Measurements from ENCODE around the gene GALNT2. TPM values are rescaled to one million over a fixed set of nuclear protein-coding genes. Genes with fewer than 3 reads are reported as not detected.
A peak's percentile ranks its signal among the peaks of the same experiment; 100 is the strongest.

The GALNT2 gene
- total and polyA plus RNA-seq, 9 of the 15 experiments (the other 6 are each of a cell fraction or from before 2014, with no cell fraction given): 1.6 to 106 (median 51.9) TPM

DNA sequence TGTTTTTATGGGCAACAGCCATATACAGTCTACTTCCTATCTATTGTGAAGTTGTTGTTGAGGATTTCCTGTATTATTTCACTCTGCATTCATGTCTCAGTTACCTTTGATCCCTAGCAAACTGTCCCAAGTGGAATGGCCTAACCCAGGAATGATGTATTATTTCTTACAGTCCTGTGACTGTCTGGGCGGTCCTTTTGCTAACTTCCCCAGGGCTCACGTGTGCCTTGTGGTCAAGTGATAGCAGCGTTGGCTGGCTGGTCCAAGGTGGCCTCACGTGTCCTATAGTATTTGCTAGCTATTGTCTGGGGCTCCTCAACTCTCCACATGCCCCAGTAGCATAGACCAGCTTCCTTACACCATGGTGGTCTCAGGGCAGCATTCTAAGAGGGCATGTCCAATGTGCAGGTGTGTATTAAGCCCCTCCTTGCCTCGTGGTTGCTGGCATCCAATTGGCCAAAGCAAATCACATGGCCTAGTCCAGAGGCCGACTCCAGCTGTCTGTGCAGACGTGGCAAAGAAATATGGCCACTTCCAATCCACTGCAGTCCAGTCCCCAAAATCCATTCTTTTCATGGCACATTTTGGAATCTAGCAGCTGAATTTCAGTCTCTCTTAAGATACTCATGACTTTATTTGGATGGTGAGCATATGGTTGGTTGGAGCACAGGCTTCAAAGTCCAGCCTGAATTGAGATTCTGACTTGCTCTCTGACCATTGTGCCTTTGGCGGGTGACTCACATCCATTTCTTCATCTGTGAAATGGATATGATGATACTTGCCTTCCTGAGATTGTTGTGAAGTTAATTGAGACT lies 94.1 kb downstream of the GALNT2 start (continued):
- TF ChIP-seq MEIS2 (IDR thresholded peaks at IDR 0.05; ENCODE audit: partially characterized antibody): peak; percentile 76
- TF ChIP-seq, protein P1, sequence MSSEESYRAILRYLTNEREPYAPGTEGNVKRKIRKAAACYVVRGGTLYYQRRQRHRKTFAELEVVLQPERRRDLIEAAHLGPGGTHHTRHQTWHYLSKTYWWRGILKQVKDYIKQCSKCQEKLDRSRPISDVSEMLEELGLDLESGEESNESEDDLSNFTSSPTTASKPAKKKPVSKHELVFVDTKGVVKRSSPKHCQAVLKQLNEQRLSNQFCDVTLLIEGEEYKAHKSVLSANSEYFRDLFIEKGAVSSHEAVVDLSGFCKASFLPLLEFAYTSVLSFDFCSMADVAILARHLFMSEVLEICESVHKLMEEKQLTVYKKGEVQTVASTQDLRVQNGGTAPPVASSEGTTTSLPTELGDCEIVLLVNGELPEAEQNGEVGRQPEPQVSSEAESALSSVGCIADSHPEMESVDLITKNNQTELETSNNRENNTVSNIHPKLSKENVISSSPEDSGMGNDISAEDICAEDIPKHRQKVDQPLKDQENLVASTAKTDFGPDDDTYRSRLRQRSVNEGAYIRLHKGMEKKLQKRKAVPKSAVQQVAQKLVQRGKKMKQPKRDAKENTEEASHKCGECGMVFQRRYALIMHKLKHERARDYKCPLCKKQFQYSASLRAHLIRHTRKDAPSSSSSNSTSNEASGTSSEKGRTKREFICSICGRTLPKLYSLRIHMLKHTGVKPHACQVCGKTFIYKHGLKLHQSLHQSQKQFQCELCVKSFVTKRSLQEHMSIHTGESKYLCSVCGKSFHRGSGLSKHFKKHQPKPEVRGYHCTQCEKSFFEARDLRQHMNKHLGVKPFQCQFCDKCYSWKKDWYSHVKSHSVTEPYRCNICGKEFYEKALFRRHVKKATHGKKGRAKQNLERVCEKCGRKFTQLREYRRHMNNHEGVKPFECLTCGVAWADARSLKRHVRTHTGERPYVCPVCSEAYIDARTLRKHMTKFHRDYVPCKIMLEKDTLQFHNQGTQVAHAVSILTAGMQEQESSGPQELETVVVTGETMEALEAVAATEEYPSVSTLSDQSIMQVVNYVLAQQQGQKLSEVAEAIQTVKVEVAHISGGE (CRISPR knock-in tag; IDR thresholded peaks at IDR 0.05): no peak
- TF ChIP-seq, protein P2, sequence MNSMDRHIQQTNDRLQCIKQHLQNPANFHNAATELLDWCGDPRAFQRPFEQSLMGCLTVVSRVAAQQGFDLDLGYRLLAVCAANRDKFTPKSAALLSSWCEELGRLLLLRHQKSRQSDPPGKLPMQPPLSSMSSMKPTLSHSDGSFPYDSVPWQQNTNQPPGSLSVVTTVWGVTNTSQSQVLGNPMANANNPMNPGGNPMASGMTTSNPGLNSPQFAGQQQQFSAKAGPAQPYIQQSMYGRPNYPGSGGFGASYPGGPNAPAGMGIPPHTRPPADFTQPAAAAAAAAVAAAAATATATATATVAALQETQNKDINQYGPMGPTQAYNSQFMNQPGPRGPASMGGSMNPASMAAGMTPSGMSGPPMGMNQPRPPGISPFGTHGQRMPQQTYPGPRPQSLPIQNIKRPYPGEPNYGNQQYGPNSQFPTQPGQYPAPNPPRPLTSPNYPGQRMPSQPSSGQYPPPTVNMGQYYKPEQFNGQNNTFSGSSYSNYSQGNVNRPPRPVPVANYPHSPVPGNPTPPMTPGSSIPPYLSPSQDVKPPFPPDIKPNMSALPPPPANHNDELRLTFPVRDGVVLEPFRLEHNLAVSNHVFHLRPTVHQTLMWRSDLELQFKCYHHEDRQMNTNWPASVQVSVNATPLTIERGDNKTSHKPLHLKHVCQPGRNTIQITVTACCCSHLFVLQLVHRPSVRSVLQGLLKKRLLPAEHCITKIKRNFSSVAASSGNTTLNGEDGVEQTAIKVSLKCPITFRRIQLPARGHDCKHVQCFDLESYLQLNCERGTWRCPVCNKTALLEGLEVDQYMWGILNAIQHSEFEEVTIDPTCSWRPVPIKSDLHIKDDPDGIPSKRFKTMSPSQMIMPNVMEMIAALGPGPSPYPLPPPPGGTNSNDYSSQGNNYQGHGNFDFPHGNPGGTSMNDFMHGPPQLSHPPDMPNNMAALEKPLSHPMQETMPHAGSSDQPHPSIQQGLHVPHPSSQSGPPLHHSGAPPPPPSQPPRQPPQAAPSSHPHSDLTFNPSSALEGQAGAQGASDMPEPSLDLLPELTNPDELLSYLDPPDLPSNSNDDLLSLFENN (IDR thresholded peaks at IDR 0.05; ENCODE audit: low read depth in 2 of 2, low read length in 2 of 2): no peak
- no peak for TF ChIP-seq PTBP1 (IDR thresholded peaks at IDR 0.05; ENCODE audit: low read depth, low read length)
- TF ChIP-seq, protein P3, sequence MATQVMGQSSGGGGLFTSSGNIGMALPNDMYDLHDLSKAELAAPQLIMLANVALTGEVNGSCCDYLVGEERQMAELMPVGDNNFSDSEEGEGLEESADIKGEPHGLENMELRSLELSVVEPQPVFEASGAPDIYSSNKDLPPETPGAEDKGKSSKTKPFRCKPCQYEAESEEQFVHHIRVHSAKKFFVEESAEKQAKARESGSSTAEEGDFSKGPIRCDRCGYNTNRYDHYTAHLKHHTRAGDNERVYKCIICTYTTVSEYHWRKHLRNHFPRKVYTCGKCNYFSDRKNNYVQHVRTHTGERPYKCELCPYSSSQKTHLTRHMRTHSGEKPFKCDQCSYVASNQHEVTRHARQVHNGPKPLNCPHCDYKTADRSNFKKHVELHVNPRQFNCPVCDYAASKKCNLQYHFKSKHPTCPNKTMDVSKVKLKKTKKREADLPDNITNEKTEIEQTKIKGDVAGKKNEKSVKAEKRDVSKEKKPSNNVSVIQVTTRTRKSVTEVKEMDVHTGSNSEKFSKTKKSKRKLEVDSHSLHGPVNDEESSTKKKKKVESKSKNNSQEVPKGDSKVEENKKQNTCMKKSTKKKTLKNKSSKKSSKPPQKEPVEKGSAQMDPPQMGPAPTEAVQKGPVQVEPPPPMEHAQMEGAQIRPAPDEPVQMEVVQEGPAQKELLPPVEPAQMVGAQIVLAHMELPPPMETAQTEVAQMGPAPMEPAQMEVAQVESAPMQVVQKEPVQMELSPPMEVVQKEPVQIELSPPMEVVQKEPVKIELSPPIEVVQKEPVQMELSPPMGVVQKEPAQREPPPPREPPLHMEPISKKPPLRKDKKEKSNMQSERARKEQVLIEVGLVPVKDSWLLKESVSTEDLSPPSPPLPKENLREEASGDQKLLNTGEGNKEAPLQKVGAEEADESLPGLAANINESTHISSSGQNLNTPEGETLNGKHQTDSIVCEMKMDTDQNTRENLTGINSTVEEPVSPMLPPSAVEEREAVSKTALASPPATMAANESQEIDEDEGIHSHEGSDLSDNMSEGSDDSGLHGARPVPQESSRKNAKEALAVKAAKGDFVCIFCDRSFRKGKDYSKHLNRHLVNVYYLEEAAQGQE (IDR thresholded peaks at IDR 0.05; ENCODE audit: borderline replicate concordance): peak; percentile 60
- TF ChIP-seq, protein P3 (CRISPR knock-in tag; IDR thresholded peaks at IDR 0.05; ENCODE audit: low read depth): peak; percentile 74
- no peak for TF ChIP-seq ZC3H8 (IDR thresholded peaks at IDR 0.05)
- TF ChIP-seq FOXJ2 (tag; IDR thresholded peaks at IDR 0.05): peak; percentile 42; the same call in 1 of the 2 replicates
- no peak for TF ChIP-seq PML (IDR thresholded peaks at IDR 0.05; ENCODE audit: low read length)

Measured in K562 (cell line).